ENCODE data around the gene NLN.

GRCh38 chr5:65750938-65751337, 28.9 kb downstream of the NLN start:
- TF ChIP-seq GATA2 (IDR thresholded peaks at IDR 0.05; ENCODE audit: low read depth, low read length) (no peak), GATA3 (IDR thresholded peaks at IDR 0.05; ENCODE audit: low read depth, low read length) (no peak)
